GM19239 (cell line): Measurements from ENCODE around the gene MOSMO.
"Not testable (repeated sequence)": the region's sequence is repeated elsewhere in the genome, so short reads cannot be mapped to it uniquely, and the experiment has no call there.

Experiments
- DNase-seq: peaks from one replicate; pipeline ENCODE4 v3.0.0; 2011; ENCODE audit warnings: low spot score; ENCODE audit not compliant: insufficient read length
- FAIRE-seq: peaks from 2 replicates; lab custom pipeline; 2011; peaks lifted over from hg19 to GRCh38; lab: Jason Lieb, UNC

The MOSMO gene

DNA sequence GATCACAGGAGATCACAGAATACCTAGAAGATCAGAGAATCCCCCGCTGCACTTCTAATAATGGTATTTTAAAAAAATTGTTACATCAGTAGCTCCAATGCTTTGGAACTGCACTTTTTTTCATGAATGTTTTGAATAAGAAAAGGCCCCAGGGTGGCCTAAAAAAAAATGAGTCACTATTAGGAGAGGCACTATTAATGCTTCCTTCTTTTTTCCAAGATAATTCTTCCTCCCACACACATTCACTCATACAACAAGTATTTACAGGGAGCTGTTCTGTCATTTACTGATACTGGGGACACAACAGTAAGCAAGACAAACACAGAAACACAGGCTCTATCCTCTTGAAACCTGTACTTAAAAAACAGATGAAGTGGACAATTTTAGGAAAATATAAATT, 6.3 kb upstream of the MOSMO start:
- no peak for FAIRE-seq

DNA sequence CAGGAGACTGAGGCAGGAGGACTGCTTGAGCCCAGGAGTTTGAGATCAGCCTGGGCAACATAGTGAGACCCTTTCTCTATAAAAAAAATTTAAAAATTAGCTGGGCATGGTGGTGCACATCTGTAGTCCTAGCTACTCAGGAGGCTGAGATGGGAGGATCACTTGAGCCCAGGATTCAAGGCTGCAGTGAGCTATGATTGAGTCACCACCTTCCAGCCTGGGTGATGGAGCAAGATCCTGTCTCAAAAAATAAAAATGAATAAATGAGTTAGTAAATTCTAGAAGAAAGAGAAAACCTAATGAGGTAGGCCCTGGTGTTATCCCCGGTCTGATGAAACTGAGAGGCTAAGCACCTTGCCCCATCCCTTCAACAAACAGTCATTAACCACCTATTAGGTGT, 5.9 kb upstream of the MOSMO start:
- not testable (repeated sequence) for FAIRE-seq, DNase-seq

More for the DNA sequence above, 6.3 kb upstream of the MOSMO start:
- DNase-seq: no peak

DNA sequence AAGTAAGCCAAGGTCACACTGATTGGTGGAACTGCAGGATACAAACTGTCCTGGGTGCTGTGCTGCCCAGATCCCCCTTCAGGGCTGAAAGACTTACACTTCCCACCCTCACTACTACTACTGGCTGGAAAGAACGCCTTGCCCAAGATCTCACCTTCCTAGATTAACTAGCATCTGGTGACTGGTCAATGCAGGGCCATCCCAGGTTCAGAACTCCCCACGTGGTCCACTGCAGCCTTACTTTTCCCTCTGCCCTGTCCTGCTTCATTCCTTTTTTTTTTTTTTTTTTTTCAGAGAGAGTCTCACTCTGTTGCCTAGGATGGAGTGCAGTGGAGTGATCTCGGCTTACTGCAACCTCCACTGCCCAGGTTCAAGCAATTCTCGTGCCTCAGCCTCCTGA, 4.7 kb upstream of the MOSMO start:
- DNase-seq: no peak
- FAIRE-seq: no peak

DNA sequence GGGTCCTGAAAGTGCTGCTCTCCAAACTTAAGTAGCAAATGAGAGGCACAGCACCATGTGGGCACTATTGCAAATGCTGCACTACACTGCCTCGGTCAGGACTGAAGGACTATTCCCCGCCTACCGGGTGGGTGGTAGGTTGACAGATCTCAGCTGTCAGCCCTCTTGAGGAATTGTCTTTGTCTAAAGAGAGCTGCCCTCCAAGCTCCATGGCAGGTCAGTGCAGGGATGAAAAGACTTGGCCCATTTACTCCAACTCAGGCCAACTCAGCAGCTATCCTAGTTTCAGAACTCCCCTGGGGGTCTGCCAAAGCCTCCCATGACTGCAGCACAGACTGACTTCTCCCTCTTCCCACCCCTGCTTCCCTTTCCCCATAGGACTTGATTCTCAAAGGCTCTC, 3.6 kb upstream of the MOSMO start:
- no peak for FAIRE-seq
- no peak for DNase-seq

DNA sequence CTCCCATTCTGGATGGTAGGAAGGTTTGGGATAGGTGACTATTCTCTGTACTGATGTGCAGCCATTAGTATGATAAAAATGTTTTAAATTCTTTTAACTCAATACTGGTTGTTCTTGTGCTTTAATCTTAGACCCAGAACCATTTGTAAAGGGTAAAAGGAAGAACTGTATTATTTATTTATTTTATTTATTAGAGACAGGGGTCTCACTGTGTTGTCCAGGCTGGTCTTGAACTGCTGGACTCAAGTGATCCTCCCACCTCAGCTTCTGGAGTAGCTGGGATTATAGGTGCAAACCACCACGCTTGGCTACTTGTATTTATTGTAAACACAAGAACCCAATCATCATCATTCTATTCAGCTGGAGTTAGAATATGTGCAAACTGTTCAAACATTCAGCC, 2.2 kb upstream of the MOSMO start:
- FAIRE-seq (no peak), DNase-seq (no peak)

DNA sequence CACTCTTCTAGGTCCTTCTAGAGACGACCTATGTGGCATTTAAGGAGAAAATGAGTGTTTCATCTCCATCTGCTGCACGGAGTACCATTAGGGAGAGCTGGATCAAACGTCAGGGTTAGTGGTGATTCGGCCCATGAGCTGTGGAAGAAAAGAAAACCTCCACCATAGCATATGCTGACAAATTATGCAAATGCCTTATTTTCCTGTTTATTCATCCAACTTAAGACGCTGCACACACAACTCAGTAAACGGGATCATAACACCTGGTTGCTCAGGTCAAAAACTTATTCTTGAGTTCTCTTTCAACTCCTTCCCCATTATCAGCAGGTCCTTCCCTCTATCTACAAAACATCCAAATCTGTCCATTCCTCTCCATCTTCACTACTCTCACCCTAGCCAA, 1.3 kb upstream of the MOSMO start:
- DNase-seq (no peak), FAIRE-seq (no peak)

DNA sequence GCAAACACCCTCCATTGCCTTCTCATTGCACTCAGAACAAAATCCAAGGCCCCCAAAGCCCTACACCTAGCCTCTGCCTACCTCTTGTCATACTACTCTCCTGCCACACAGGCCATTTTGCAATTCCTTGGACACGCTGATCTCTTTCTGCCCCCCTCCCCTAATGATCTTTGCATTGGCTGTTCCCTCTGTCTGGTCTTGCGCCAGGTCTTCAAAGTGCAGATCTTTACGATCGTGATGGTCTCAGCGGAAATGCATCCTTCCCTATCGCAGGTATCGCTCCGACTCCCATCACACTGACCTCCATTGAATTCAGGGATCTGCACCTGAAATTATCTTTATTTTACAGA, 777 bp upstream of the MOSMO start:
- no peak for DNase-seq
- no peak for FAIRE-seq

DNA sequence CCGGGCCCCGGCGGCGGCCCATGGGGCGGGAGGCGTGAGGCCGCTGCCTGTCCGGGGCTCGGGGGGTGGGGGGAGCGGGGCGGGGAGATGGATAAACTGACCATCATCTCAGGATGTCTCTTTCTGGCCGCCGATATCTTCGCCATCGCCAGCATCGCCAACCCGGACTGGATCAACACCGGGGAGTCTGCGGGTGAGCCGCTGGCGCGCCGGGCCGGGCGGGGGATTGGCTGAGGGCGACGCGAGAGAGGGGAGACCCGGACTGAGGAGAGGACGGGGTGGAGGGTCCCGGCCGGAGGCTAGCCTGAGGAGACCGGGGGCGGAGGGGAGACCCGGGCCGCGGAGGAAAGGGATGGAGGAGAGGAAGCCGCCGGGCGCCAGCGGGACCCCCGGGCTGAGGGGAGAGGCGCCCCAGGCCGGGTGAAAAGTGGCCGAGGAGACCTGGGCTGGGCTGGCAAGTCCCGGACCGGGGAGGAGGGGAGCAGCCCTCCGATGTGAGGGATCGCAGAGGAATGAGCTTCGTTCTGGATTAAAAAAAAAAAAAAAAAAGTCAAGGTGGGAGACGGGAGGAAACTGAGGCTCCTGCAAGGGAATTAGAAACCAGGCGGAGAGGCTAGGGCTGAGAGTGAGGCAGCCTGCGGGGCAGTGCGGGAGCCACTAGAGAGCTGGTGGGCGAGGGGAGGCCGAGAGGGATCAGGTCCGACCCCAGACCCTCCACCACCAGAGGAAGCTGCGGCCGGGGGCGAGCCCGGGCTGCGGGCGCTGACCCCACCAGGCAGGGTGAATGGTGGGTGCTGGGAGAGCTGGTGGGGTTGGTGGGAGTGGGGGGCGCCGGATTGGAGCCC, 526 bp downstream of the MOSMO start:
- no peak for FAIRE-seq
- DNase-seq: peak; percentile 58

DNA sequence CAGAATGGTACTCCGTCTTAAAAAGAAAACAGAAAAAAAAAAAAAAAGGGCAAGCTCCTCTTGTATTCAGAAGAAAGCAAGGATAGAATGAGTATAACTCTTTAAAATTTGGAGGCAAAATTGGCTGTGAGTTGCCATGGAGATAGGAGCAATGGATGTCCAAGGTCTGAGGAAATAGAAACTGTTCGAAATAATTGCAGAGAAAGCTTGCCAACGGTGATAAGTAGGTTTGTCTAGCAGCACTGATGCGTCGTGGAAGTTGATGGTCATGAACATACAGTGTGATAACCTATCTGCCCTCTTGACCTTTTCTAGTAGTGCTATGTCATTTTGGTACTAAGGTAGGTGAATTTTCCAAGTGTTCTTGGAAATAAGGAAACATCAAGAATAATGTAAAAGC, 3.0 kb downstream of the MOSMO start:
- no peak for FAIRE-seq
- DNase-seq: no peak

DNA sequence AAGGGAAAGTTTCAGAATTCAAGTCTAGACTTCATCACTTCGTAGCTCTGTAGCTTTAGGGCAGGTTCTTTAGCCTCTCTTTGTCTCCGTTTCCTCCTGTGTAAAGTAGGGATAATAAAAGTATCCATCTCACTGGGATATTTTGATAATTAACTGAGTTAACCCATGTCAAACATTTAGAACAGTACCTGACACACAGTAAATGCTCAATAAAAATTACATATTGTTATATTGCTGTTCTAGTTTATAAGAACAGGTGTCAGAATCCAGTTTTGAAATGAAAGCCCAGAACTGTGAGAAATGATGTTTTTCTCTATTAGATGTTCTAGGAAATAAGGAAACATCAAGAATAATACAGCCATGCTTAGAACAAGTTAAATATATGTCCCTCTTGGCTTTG, 4.3 kb downstream of the MOSMO start:
- FAIRE-seq: no peak
- no peak for DNase-seq

DNA sequence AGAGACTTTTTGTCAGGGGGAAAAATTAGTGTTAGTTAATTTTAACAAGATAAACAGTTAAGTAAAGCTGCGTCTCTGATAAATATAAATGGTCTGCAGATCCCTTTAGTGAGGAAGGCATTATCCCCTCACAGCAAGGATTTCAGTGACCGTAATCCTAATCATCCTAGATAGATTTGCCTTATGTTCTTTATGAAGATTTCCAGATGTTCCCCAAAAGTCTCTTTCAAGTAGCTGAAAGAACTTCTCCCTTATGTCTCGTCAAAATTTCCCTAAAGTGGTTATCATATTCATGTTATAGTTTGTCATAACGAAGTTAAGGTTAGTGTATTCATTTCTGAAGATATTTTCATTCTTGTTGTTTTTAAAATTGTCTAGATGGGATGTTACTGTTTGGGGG, 5.6 kb downstream of the MOSMO start:
- DNase-seq (no peak), FAIRE-seq (peak; percentile 44)

DNA sequence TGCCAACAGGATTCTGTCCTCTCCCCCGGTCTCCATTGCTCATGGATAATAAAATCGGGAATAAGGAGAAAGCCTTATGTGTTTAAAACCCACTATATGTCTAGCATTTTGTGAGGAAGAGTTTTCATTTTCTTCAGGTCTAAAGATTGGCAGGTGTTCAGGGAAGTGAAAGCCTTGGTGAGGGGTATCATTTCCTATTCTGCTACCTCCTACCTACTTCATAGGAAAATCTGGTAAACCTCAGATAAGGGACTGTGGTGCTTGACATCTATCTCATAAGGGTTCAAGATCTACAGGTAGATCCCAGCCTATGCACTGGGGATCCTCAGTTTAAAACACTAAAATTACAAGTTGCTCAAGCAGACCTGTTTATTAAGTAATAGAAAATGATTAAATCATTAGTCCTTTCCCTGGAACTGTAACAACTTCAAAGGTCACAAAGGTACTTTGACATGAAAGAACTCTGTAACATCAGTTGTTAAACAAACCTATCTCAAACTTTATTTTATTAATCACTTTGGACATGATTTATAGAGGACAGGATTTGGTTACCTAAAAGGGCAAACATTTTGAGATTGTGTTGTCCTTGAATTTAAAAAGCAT, 6.5 kb downstream of the MOSMO start:
- DNase-seq (no peak), FAIRE-seq (peak; percentile 89)

DNA sequence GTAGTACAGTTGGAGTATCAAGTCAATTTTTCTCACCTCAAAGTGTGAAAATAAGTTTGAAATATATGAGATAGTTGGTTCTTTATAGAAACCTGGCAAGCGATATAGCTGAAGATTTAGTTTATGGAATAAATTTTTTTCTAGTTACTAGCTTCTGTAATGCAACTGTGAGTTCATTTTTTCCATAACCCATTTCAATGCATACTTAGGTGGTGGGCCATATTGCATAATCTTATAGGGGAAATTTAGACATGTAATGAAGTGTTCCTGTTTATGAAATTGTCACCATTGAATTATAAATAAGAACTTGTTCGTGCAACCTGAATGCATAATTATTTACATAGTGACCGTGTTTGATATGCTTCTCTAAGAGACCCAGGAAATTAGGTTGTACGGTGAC, 9.0 kb downstream of the MOSMO start:
- DNase-seq (no peak), FAIRE-seq (no peak)

DNA sequence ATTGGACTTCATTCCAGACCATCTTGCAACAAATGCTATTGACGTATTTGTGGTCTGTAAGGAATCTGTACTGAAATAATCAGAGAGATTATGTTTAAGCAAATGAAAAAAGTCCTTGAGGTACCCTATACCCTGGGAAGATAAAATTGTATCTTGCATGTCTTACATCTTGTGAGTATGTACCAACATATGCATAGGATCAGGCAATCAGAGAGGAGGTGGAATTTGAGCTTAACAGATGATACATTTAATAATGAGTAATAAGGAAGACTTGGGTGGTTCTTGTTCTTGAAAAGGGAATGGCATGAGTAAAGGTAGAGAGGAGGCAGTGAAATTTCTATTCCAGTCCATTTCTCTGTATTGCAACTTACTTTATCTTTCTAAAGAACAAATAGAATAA, 10.6 kb downstream of the MOSMO start:
- DNase-seq (no peak), FAIRE-seq (no peak)

DNA sequence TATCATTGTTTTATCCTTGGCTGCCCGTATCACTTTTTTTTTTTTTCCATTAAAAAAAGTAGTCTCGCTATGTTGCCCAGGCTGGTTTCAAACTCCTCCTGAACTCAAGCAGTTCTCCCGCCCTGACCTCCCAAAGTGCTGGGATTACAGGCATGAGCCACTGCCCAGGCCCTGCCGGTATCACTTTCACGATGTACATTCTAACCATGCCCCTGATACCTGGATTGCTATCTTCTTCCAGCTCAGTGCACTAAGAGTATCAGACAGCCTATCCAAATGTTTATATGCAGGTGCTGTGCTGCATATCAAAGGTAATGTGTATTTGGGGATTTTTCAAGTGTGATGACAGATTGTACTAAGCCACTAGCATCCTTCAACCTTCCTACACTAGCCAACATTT, 14.2 kb downstream of the MOSMO start:
- DNase-seq (no peak), FAIRE-seq (no peak)

DNA sequence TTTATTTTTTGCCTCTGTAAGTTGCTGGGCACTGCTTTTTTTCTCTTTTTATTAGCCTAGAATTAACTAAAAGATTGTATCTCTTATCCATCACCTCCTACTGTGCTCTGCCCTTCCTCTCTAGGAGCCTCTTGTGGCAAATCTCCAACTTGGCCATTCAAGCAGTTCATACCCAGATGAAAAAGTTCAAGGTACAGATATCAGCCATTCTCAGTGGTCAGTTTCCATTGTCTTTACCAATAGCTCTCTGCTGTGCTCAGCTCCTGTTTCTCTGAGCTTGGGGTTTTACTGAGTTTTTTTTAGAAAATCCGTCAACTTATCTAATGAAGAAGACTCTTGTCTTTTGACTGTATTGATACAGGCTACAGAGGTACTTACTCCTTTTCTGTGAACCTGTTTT, 15.6 kb downstream of the MOSMO start:
- DNase-seq: no peak

DNA sequence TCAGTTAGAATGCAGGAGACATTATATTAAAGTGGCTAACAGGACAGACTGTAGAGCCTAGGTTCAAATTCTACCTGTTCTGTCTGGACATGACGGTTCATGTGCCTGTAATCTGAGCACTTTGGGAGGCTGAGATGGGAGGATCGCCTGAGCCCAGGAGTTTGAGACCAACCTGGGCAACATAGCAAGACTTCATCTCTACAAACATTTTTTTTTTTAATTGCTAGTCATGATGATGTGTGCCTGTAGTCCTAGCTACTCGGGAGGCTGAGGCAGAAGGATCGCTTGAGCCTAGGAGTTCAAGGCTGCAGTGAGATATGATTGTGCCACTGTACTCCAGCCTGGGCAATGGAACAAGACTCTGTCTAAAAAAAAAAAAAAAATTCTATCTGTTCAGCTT, 16.9 kb downstream of the MOSMO start:
- FAIRE-seq, DNase-seq: not testable (repeated sequence)

More for the DNA sequence above, 15.6 kb downstream of the MOSMO start:
- FAIRE-seq: peak; percentile 31

DNA sequence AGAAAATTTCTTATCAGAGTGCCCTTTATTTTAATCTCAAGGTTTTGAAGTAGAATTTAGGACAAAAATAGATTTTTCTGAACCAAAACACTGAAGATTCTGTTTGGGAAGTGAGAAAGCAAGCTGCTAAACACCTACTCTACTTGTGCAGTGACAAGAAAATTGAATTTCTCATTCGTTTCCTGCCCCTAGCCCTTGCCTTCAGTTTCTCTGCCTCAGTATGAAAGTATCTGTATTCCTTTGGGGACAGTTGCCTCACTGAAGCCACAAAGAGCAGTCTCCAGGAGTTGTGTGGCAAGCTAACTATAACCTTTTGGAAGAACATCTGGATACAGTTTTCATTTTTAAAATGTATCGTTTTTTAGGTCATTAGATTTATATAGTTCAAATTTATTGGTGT, 19.7 kb downstream of the MOSMO start:
- no peak for DNase-seq
- peak; percentile 37 for FAIRE-seq

DNA sequence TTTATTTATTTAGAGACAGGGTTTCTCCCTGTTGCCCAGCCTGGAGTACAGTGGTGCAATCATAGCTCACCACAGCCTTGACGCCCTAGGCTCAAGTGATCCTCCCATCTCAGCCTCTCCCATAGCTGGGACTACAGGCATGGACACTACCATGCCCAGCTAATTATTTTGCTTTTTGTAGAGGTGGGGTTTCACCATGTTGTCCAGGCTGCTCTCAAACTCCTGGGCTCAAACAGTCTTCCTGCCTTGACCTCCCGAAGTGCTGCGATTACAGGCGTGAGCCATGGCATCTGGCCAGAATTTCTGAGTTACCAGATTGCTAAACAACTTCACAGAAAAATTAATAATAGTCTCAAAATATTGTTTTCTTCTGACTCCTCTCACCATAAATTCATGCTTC, 21.7 kb downstream of the MOSMO start:
- FAIRE-seq (no peak), DNase-seq (no peak)

DNA sequence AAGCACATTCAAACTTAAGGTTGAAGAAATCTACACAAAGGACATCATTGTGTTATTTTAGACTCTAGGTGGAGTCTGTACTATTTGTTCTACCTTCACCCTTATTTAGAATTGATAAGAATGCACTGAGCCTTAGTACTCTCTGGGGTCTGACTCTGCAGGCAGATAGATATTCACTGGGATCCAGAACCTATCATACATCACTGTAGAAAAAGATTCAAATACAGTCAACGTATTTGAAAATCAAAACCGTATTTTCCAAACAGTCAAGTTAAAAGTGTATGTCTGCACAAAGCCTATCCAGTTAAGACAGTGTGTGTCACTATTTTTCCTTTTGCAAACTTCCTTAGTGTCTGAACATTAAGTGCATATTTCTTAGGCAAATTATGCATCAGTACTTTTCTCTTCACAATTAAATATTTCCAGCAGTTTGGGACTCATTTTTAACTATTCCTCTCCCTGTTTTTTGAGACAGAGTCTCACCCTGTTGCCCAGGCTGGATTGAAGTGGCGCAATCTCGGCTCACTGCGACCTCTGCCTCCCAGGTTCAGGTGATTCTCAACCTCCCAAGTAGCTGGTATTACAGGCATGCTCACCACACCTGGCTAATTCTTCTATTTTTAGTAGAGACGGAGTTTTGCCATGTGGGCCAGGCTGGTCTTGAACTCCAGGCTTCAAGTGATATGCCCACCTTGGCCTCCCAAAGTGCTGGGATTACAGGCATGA, 22.3 kb downstream of the MOSMO start:
- FAIRE-seq (no peak), DNase-seq (no peak)

DNA sequence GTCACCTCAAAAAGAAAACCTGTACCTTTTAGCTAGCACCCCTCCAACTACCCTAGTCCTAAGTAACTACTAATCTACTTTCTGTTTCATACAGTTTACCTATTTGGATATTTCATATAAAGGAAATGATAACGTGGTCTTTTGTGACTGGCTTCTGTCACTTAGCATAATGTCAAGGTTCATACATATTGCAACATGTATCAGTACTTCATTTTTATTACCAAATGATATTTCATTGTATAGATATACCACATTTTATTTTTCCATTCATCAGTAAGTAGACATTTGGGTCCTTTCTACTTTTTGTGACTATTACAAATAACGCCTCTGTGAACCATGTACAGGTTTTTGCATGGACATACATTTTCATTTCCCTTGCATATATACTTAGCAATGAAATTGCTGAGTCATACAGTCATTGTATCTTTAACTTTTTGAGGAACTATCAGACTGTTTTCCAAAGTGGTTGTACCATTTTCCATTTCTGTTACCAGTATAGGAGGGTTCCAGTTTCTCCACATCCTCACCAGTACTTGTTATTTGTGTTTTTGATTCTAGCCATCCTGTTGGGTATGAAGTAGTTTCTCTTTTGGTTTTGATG, 23.7 kb downstream of the MOSMO start:
- FAIRE-seq (no peak), DNase-seq (no peak)
